Stimulated activated CD4-positive, alpha-beta T cell treated with anti-CD3 and anti-CD28 coated beads, TNF-alpha, amount 100 ng/mL, for 4 hours (primary cell): Measurements from ENCODE around the gene FER1L5.

Source experiments
- DNase-seq, 3 experiments: peaks; one replicate each; pipeline ENCODE4 v3.0.0-alpha.2; 2020; ENCODE audit warnings: low read depth in 3 of 3

FER1L5 gene

DNA sequence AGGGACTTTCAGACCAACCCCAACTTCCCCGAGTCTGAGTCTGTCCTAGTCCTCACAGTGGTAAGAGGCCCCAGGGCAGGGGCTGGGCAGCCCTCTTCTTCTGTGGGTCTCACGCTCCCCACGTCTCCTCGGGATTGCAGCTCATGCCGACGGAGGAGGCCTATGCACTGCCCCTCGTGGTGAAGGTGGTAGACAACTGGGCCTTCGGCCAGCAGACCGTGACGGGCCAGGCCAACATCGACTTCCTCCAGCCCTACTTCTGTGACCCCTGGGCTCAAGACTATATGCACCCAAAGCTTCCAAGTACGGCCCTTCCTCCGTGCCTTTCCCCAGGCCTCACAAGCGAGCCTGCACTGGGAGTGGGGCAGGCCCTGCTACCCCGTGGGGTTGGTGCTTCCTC lies 53.0 kb downstream of the FER1L5 start:
- no peak for DNase-seq

- no peak for DNase-seq
Measured at GRCh38 chr2:96697476-96697875, 54.9 kb downstream of the FER1L5 start.

DNA sequence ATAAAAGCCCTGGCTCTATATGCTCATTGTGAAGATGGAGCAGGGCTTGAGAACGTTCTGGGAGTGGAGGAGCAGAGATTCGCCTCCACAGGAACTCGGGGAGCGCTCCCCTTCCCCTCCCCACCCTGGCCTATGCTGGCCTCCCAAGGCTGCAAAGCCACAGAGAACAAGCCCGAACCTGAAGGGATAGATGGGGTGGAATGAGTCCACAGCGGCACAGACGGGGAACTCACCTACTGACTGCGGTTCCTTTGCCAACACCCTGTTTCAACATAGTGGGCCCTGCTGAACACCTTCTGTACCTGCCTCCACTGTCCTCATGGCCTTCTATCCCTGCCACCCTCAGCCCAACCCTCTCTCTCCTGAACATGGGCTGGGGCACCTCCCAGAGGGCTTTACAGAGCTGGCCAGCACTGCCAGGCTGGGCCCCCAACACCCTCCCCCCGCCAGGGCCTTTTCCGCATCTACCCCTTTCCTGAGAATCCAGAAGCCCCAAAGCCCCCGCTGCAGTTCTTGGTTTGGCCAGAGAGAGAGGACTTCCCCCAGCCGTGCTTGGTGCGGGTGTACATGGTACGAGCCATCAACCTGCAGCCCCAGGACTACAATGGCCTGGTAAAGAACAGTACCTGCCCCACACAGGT lies 55.8 kb downstream of the FER1L5 start:
- DNase-seq = no peak

GRCh38 chr2:96699021-96699420 lies 56.5 kb downstream of the FER1L5 start:
- DNase-seq = no peak

DNA sequence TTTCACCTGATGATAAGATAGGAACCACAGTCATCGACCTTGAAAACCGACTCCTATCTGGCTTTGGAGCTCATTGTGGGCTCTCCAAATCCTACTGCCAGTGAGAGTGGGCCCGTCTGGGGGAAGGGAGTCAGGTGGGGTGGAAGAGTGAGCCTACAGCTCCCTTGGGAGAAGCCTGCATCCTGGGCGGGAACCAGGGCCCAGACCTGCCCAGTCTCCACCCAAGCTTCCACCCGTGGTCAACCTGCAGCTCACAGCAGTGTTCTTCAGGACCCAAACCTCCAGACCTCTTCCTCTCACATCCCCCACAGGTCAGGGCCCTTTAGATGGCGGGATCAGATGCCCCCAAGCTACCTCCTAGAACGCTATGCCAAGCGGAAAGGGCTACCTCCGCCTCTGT lies 57.1 kb downstream of the FER1L5 start:
- no peak for DNase-seq

- no peak for DNase-seq
Measured at GRCh38 chr2:96700086-96700485, 57.5 kb downstream of the FER1L5 start.

- no peak for DNase-seq
Measured at GRCh38 chr2:96701636-96702035, 59.1 kb downstream of the FER1L5 start.

DNA sequence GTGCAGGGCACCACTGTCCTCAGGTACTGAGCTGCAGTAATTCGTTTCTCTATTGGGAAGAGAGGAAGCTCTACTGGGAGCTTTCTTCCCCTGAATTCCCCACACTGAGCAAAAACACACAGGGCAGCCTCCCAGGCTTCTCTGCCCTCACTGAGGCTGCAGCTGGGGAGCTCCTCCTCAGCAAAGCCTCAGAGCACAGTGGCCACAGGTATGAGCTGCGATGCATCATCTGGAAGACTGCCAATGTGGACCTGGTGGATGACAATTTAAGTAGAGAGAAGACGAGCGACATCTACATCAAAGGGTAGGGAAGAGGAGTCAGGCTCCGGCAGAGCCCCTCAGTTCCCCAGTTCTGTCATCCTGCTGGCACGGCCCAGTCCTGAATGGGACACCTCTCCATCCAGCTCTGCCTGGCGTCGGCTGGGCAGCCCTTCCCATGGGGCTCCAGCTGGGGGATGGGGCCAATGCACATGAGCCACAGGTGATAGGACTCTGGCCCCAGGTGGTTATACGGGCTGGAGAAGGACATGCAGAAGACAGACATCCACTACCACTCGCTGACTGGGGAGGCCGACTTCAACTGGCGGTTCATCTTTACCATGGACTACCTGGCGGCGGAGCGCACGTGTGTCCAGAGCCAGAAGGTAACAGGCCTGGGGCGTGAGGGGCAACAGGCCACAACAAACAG lies 59.7 kb downstream of the FER1L5 start:
- DNase-seq = no peak

- DNase-seq = no peak
Measured at GRCh38 chr2:96703021-96703751, 60.6 kb downstream of the FER1L5 start.

GRCh38 chr2:96710985-96711384 lies 68.4 kb downstream of the FER1L5 start:
- DNase-seq = no peak

- no peak for DNase-seq
Measured at GRCh38 chr2:96715658-96716057, 73.1 kb downstream of the FER1L5 start.

DNA sequence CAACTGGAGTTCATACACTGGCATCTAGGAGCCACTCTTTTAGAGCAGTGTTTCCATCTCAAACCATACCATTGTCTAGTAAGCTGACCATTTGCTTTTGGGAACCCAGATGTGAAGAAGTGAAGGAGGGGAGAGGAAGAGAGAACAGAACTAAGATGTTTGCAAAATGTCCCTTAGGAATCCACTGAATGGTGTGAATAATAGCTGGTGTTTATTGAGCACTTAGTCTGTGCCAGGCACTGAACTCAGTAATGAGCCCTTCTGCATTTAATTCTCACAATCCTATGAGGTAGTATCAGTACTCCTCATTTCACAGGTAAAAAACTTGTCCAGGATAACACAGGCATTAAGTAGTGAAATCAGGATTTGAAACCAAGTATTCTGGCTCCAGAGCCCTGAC lies 73.8 kb downstream of the FER1L5 start:
- DNase-seq = no peak

DNA sequence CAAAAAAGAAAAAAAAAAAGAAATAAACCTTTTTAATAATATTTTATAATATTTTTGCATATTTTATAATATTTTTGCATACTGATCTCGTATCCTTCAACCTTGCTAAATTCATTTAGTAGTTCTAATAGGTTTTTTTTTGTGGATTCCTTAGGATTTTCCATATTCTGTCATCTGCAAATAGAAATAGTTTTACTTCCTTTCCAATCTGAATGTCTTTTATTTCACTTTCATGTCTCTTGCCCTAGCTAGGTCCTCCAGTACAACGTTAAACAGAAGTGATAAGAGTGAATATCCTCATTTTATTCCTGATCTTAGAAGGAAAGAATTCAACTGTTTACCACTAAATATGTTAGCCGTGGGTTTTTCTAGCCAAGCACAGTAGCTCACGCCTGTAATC lies 83.6 kb downstream of the FER1L5 start:
- DNase-seq = no peak

GRCh38 chr2:96727431-96727830 lies 84.9 kb downstream of the FER1L5 start:
- no peak for DNase-seq

DNA sequence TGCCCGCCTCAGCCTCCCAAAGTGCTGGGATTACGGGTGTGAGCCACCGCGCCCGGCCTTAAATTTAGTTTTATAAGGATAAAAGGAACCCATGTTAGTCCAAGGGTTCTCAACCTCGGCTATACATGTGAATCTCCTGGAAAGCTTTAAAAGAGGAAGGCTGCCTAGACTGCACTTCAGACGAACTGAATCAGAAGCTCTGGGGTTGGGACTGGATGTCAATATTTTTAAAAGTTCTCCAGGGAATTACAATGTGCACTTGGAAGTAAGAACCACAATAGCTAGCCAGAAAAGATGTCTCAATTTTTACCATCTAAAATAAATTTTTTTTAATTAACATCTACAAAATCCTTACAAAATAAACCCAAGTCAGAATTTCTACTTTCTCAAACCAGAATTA lies 87.2 kb downstream of the FER1L5 start:
- no peak for DNase-seq

- no peak for DNase-seq
Measured at GRCh38 chr2:96730212-96730611, 87.6 kb downstream of the FER1L5 start.

GRCh38 chr2:96733931-96734330 lies 91.4 kb downstream of the FER1L5 start:
- no peak for DNase-seq

GRCh38 chr2:96734880-96735583 lies 92.5 kb downstream of the FER1L5 start:
- no peak for DNase-seq

GRCh38 chr2:96737251-96737650 lies 94.7 kb downstream of the FER1L5 start:
- no peak for DNase-seq

- DNase-seq = no peak
Measured at GRCh38 chr2:96737831-96738230, 95.3 kb downstream of the FER1L5 start.

- DNase-seq = no peak
Measured at GRCh38 chr2:96739076-96739632, 96.6 kb downstream of the FER1L5 start.
